ENCODE measurements around the gene NGF.

Gene NGF

DNA sequence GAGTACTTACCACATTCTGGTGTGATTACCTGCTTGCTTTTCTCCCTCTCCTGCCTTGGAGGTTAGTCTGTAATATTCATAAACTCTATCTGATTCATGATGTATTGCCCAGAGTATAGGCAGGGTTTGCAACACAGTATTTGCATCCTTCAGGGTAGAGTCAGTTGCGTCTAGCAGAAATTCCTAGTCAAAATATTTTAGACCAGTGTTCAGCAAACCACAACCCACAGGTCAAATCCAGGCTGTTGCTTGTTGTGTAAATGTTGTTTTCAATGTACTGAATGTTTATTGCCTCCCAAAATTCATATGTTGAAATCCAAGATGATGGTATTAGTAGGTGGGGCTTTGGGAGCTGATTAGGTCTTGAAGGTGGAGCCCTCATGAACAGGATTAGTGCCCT, 82.9 kb downstream of the NGF start:
- no peak for TF ChIP-seq JUND (IDR thresholded peaks at IDR 0.05; ENCODE audit: low read depth)
- in situ Hi-C loops (cut with HindIII; ENCODE audit: low pct_unique_long_range_greater_than_20kb, low sequenced_read_pairs) = no loop called here
- no peak for DNase-seq (ENCODE audit: low read depth in 1 of 2, low spot score in 1 of 2)

- TF ChIP-seq JUND (IDR thresholded peaks at IDR 0.05; ENCODE audit: low read depth) = no peak
- in situ Hi-C loops (cut with HindIII; ENCODE audit: low pct_unique_long_range_greater_than_20kb, low sequenced_read_pairs) = no loop called here
- DNase-seq (ENCODE audit: low read depth in 1 of 2, low spot score in 1 of 2) = no peak
Measured at GRCh38 chr1:115252585-115252984, 85.5 kb downstream of the NGF start.

- no peak for DNase-seq (ENCODE audit: low read depth in 1 of 2, low spot score in 1 of 2)
- in situ Hi-C loops (cut with HindIII; ENCODE audit: low pct_unique_long_range_greater_than_20kb, low sequenced_read_pairs) = no loop called here
- TF ChIP-seq JUND (IDR thresholded peaks at IDR 0.05; ENCODE audit: low read depth) = no peak
Measured at GRCh38 chr1:115251856-115252255, 86.2 kb downstream of the NGF start.

GRCh38 chr1:115251340-115251748, 86.7 kb downstream of the NGF start:
- no peak for TF ChIP-seq JUND (IDR thresholded peaks at IDR 0.05; ENCODE audit: low read depth)
- DNase-seq (ENCODE audit: low read depth in 1 of 2, low spot score in 1 of 2) = no peak
- in situ Hi-C loops (cut with HindIII; ENCODE audit: low pct_unique_long_range_greater_than_20kb, low sequenced_read_pairs) = no loop called here

DNA sequence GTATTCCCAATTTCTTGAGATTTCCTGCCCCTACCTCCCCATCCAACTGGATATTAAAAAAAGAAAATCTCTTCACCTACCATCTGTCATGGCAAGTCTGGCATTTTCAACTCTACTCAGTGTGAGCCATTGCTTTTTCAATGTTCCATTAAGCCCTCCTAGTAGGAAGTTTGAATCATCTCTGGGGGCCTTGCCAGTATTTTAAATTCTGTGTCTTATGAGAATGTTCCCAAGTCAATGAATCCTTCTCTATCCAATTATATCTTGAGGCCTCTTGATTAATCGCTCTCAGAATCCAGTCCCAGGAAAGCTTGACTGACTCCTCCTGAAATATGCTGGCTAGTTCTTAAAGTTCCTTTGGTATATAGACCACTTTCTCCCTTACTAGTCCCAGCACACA, 91.5 kb downstream of the NGF start:
- no peak for TF ChIP-seq JUND (IDR thresholded peaks at IDR 0.05; ENCODE audit: low read depth)
- DNase-seq (ENCODE audit: low read depth in 1 of 2, low spot score in 1 of 2) = no peak
- in situ Hi-C loops (cut with HindIII; ENCODE audit: low pct_unique_long_range_greater_than_20kb, low sequenced_read_pairs) = no loop called here

GRCh38 chr1:115245227-115245626, 92.8 kb downstream of the NGF start:
- no peak for TF ChIP-seq JUND (IDR thresholded peaks at IDR 0.05; ENCODE audit: low read depth)
- in situ Hi-C loops (cut with HindIII; ENCODE audit: low pct_unique_long_range_greater_than_20kb, low sequenced_read_pairs) = no loop called here

GRCh38 chr1:115242543-115242942, 95.5 kb downstream of the NGF start:
- in situ Hi-C loops (cut with HindIII; ENCODE audit: low pct_unique_long_range_greater_than_20kb, low sequenced_read_pairs) = no loop called here
- TF ChIP-seq JUND (IDR thresholded peaks at IDR 0.05; ENCODE audit: low read depth) = no peak
- no peak for DNase-seq (ENCODE audit: low read depth in 1 of 2, low spot score in 1 of 2)

More at GRCh38 chr1:115245227-115245626, 92.8 kb downstream of the NGF start:
- DNase-seq (ENCODE audit: low read depth in 1 of 2, low spot score in 1 of 2) = no peak

GRCh38 chr1:115241309-115241708, 96.7 kb downstream of the NGF start:
- in situ Hi-C loops (cut with HindIII; ENCODE audit: low pct_unique_long_range_greater_than_20kb, low sequenced_read_pairs) = no loop called here
- DNase-seq (ENCODE audit: low read depth in 1 of 2, low spot score in 1 of 2) = no peak
- TF ChIP-seq JUND (IDR thresholded peaks at IDR 0.05; ENCODE audit: low read depth) = no peak

GRCh38 chr1:115240297-115240696, 97.8 kb downstream of the NGF start:
- in situ Hi-C loops (cut with HindIII; ENCODE audit: low pct_unique_long_range_greater_than_20kb, low sequenced_read_pairs) = no loop called here
- DNase-seq (ENCODE audit: low read depth in 1 of 2, low spot score in 1 of 2) = no peak

GRCh38 chr1:115239426-115239825, 98.6 kb downstream of the NGF start:
- no peak for TF ChIP-seq JUND (IDR thresholded peaks at IDR 0.05; ENCODE audit: low read depth)
- in situ Hi-C loops (cut with HindIII; ENCODE audit: low pct_unique_long_range_greater_than_20kb, low sequenced_read_pairs) = no loop called here
- DNase-seq (ENCODE audit: low read depth in 1 of 2, low spot score in 1 of 2) = no peak

More at GRCh38 chr1:115240297-115240696, 97.8 kb downstream of the NGF start:
- TF ChIP-seq JUND (IDR thresholded peaks at IDR 0.05; ENCODE audit: low read depth) = no peak

GRCh38 chr1:115239148-115239422, 99.0 kb downstream of the NGF start:
- in situ Hi-C loops (cut with HindIII; ENCODE audit: low pct_unique_long_range_greater_than_20kb, low sequenced_read_pairs) = no loop called here
- TF ChIP-seq JUND (IDR thresholded peaks at IDR 0.05; ENCODE audit: low read depth) = no peak
- DNase-seq (ENCODE audit: low read depth in 1 of 2, low spot score in 1 of 2) = no peak

DNA sequence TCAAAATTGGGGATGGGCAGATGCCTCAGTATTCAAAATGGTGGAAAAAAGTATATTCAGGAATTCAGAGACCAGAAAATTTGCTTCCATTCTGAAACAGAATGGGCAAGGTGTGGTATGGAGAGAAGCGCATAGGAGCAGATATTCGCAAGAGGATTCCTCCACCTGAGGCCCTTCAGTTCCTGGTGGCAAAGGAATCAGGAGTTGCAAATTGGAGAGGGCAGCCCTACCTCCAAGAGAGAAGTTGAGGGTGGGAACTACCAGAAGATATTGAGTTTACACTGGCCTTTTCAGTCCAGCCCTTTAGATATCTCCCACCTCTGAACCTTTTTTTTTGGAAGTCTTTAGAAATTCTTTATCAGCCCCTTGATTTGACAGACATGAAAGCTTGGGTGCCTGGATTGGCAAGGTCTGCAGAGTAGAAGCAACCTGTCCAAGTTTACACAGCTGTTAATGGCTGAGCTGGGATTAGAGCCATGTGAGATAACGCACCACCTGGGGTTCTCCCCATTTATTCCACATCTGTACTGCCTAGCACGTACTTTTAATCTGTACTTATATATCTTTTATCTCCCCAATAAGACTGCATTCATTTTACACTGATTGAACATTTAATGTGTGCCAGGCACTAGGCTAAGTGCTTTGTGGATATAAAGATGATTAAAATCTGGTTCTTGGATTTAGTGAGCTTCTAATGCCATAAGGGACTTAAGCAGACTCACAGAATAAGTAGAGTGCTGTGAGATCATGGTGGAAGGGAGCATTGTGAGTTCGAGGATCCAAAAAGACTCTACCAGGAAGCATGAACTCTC, 99.5 kb downstream of the NGF start:
- no peak for TF ChIP-seq JUND (IDR thresholded peaks at IDR 0.05; ENCODE audit: low read depth)
- DNase-seq (ENCODE audit: low read depth in 1 of 2, low spot score in 1 of 2) = no peak
- in situ Hi-C loops (cut with HindIII; ENCODE audit: low pct_unique_long_range_greater_than_20kb, low sequenced_read_pairs) = no loop called here

DNA sequence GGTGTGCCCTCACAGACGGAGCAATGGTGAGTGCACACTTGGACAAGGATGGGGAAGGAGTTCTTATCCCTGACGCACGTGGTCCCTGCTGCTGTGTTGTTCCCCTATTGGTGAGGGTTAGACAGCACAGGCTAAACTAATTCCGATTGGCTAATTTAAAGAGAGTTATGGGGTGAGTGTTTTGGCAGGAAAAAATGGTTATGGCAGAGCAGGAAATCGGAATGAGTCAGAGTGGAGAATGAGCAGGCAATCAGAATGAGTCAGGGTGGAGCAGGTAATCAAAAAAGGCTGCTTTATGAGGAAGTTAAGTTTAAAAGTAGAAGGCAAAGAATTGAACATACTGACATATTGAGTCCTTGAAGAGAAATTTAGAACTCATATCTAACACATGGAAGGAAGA, 100.5 kb downstream of the NGF start:
- no peak for DNase-seq (ENCODE audit: low read depth in 1 of 2, low spot score in 1 of 2)
- in situ Hi-C loops (cut with HindIII; ENCODE audit: low pct_unique_long_range_greater_than_20kb, low sequenced_read_pairs) = no loop called here

DNA sequence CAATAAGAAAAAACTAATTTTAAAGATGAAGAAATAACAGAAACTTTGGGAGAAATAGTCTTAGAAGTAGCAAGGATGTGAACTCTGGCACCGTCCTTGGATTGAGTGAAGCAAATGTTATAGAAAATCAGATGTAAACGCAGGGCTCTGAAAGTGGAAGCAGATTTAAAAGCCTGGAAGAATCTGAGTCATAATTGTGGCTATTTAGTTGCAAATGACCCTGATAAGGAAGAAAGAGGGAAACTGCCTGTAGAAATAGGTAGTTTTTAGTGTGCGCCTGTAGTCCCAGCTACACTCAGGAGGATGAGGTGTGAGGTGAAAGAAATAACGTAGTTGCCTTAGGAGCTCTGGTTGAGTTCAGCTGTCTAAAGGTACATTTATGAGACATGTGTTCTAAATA, 101.0 kb downstream of the NGF start:
- TF ChIP-seq JUND (IDR thresholded peaks at IDR 0.05; ENCODE audit: low read depth) = no peak
- in situ Hi-C loops (cut with HindIII; ENCODE audit: low pct_unique_long_range_greater_than_20kb, low sequenced_read_pairs) = no loop called here
- no peak for DNase-seq (ENCODE audit: low read depth in 1 of 2, low spot score in 1 of 2)

More for the DNA sequence above, 100.5 kb downstream of the NGF start:
- TF ChIP-seq JUND (IDR thresholded peaks at IDR 0.05; ENCODE audit: low read depth) = no peak
